ENCODE data around the gene VRK1.

DNA sequence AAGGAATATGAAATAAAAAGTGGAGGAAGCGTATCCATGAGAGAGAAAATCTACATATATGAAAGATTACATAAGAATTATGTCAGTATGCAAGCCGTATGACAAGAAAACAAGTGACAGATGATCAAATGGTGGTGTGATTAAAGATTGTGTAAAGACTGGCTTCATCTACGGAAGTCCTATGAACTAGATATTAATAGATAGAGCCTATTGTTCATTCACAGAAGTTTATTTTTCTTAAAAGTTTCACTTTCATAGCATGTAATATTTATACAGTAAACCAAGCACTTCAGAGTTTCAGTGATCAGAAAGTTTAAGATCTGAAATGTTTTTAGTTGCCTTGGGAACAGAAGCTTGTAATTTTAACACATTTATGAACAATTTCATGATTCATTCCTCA lies 84.5 kb downstream of the VRK1 start:
- TF ChIP-seq, protein P1, sequence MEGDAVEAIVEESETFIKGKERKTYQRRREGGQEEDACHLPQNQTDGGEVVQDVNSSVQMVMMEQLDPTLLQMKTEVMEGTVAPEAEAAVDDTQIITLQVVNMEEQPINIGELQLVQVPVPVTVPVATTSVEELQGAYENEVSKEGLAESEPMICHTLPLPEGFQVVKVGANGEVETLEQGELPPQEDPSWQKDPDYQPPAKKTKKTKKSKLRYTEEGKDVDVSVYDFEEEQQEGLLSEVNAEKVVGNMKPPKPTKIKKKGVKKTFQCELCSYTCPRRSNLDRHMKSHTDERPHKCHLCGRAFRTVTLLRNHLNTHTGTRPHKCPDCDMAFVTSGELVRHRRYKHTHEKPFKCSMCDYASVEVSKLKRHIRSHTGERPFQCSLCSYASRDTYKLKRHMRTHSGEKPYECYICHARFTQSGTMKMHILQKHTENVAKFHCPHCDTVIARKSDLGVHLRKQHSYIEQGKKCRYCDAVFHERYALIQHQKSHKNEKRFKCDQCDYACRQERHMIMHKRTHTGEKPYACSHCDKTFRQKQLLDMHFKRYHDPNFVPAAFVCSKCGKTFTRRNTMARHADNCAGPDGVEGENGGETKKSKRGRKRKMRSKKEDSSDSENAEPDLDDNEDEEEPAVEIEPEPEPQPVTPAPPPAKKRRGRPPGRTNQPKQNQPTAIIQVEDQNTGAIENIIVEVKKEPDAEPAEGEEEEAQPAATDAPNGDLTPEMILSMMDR (IDR thresholded peaks at IDR 0.05): no peak
- TF ChIP-seq EZH2 (IDR thresholded peaks at IDR 0.05; ENCODE audit: borderline replicate concordance, insufficient read depth, low read depth, low read length, poor library complexity, severe bottlenecking): no peak
